ENCODE measurements around the gene IKZF1.

The IKZF1 gene

GRCh38 chr7:50418086-50418515 lies 113.6 kb downstream of the IKZF1 start:
- DNase-seq, result peak; percentile 93

- DNase-seq, result no peak
These were observed 114.2 kb downstream of the IKZF1 start for GRCh38 chr7:50418526-50419290.

GRCh38 chr7:50421043-50421442 lies 116.5 kb downstream of the IKZF1 start:
- DNase-seq, result no peak

- DNase-seq, result no peak
These were observed 118.3 kb downstream of the IKZF1 start for GRCh38 chr7:50422858-50423257.

GRCh38 chr7:50423860-50424259 lies 119.3 kb downstream of the IKZF1 start:
- no peak for DNase-seq

- DNase-seq, result no peak
These were observed 120.8 kb downstream of the IKZF1 start for GRCh38 chr7:50425318-50425717.

- DNase-seq, result no peak
These were observed 121.9 kb downstream of the IKZF1 start for GRCh38 chr7:50426280-50427045.

GRCh38 chr7:50427518-50427917 lies 123.0 kb downstream of the IKZF1 start:
- DNase-seq, result no peak

GRCh38 chr7:50428911-50429310 lies 124.4 kb downstream of the IKZF1 start:
- no peak for DNase-seq

- DNase-seq, result no peak
These were observed 126.8 kb downstream of the IKZF1 start for GRCh38 chr7:50431316-50431715.

- DNase-seq, result no peak
These were observed 127.3 kb downstream of the IKZF1 start for GRCh38 chr7:50431722-50432305.

- no peak for DNase-seq
These were observed 131.8 kb downstream of the IKZF1 start for GRCh38 chr7:50436133-50436806.

GRCh38 chr7:50446542-50446960 lies 142.0 kb downstream of the IKZF1 start:
- no peak for DNase-seq

- DNase-seq, result no peak
These were observed 144.3 kb downstream of the IKZF1 start for GRCh38 chr7:50448823-50449222.

GRCh38 chr7:50449501-50449880 lies 145.0 kb downstream of the IKZF1 start:
- DNase-seq, result peak; percentile 39

- DNase-seq, result peak; percentile 80
These were observed 145.5 kb downstream of the IKZF1 start, which contains the start of gene FIGNL1 for GRCh38 chr7:50449881-50450589. FIGNL1 (minus strand) TSS chr7:50450350; CDS start chr7:50447287, 3,063 bp downstream.

- DNase-seq, result no peak
These were observed 146.1 kb downstream of the IKZF1 start for GRCh38 chr7:50450590-50451032.
